HepG2 (cell line): Measurements from ENCODE around the gene ST6GALNAC2. TPM values are rescaled to one million over a fixed set of nuclear protein-coding genes. Genes with fewer than 3 reads are reported as not detected.
A peak's percentile ranks its signal among the peaks of the same experiment; 100 is the strongest.

Source experiments
- ARNT2 ChIP-seq: sonication (generic); formaldehyde crosslinking; IDR thresholded peaks from 2 replicates; pipeline ENCODE4 v1.8.0; 2022; ENCODE audit warnings: mild to moderate bottlenecking, low read depth, missing genetic modification reagents, moderate library complexity
- CEBPB ChIP-seq: IDR thresholded peaks from 2 replicates; pipeline ENCODE4 v1.6.1; 2011; ENCODE audit warnings: low read depth, low read length, improper control_type of control experiment, borderline replicate concordance
- DPF2 ChIP-seq: sonication (generic); formaldehyde crosslinking; IDR thresholded peaks from 2 replicates; pipeline ENCODE4 v1.4.0; 2020; ENCODE audit warnings: mild to moderate bottlenecking, low read depth, missing genetic modification reagents, borderline replicate concordance
- HDAC6 ChIP-seq: fragments of 200-600 bp; sonication (generic); IDR thresholded peaks from 2 replicates; pipeline ENCODE4 v1.7.0; 2017; ENCODE audit warnings: mild to moderate bottlenecking, antibody characterized with exemption, low read length, low read depth
- NKX3-1 ChIP-seq: sonication (generic); formaldehyde crosslinking; IDR thresholded peaks from 2 replicates; pipeline ENCODE4 v1.5.0; 2020; ENCODE audit warnings: missing genetic modification reagents
- POLR2AphosphoS2 ChIP-seq: IDR thresholded peaks from 2 replicates; pipeline ENCODE4 v1.6.1; 2011; ENCODE audit warnings: low read depth, low read length, improper control_type of control experiment
- SMAD9 ChIP-seq: sonication (generic); formaldehyde crosslinking; IDR thresholded peaks from 2 replicates; pipeline ENCODE4 v1.5.1; 2020; ENCODE audit warnings: mild to moderate bottlenecking, missing genetic modification reagents
- SRF ChIP-seq: IDR thresholded peaks from 2 replicates; pipeline ENCODE4 v1.6.1; 2011; ENCODE audit warnings: mild to moderate bottlenecking, low read depth, low read length, moderate library complexity
- ZBTB7B ChIP-seq: sonication (generic); formaldehyde crosslinking; IDR thresholded peaks from 2 replicates; pipeline ENCODE4 v1.4.0; 2020; ENCODE audit warnings: missing genetic modification reagents
- ZNF20 ChIP-seq: sonication (generic); formaldehyde crosslinking; IDR thresholded peaks from 2 replicates; pipeline ENCODE4 v1.4.0; 2020; ENCODE audit warnings: mild to moderate bottlenecking, moderate library complexity, missing genetic modification reagents
- ZNF343 ChIP-seq: sonication (generic); formaldehyde crosslinking; IDR thresholded peaks from 2 replicates; pipeline ENCODE4 v1.4.0; 2020; ENCODE audit warnings: mild to moderate bottlenecking, missing genetic modification reagents
- ZNF430 ChIP-seq: sonication (generic); formaldehyde crosslinking; IDR thresholded peaks from 2 replicates; pipeline ENCODE4 v1.9.0; 2021; ENCODE audit warnings: mild to moderate bottlenecking, missing genetic modification reagents
- ZNF484 ChIP-seq: sonication (generic); formaldehyde crosslinking; IDR thresholded peaks from 2 replicates; pipeline ENCODE4 v1.5.1; 2020; ENCODE audit warnings: mild to moderate bottlenecking, low read depth, missing genetic modification reagents, borderline replicate concordance
- ZNF501 ChIP-seq: sonication (generic); formaldehyde crosslinking; IDR thresholded peaks from 2 replicates; pipeline ENCODE4 v1.5.1; 2020; ENCODE audit warnings: mild to moderate bottlenecking, moderate library complexity, missing genetic modification reagents
- ZNF562 ChIP-seq: sonication (generic); formaldehyde crosslinking; IDR thresholded peaks from 2 replicates; pipeline ENCODE4 v1.8.0; 2022; ENCODE audit warnings: missing genetic modification reagents, borderline replicate concordance
- ZNF841 ChIP-seq: sonication (generic); formaldehyde crosslinking; IDR thresholded peaks from 2 replicates; pipeline ENCODE4 v1.8.1; 2023; ENCODE audit warnings: missing genetic modification reagents, borderline replicate concordance
- ZNF878 ChIP-seq: sonication (generic); formaldehyde crosslinking; IDR thresholded peaks from 2 replicates; pipeline ENCODE4 v1.8.1; 2023; ENCODE audit warnings: mild to moderate bottlenecking, missing genetic modification reagents, moderate library complexity
- ZSCAN20 ChIP-seq: sonication (generic); formaldehyde crosslinking; IDR thresholded peaks from 2 replicates; pipeline ENCODE4 v1.4.0; 2020; ENCODE audit warnings: missing genetic modification reagents, mild to moderate bottlenecking, borderline replicate concordance
- polyA plus RNA-seq, 8 experiments: library from polyadenylated mRNA; depleted of rRNA in 3 of 8; stranded (reverse) in 7 of 8; unstranded in 1 of 8; fragments of >200 nt; fragmentation: Illumina TruSeq in 4 of 8; extraction: Trizol in 4 of 8; gene quantifications; 2 replicates each; pipeline versions ENCODE4 v1.2.1 to v1.2.3, GENCODE V29; 2011 to 2016; ENCODE audit warnings: low read depth in 4 of 8, missing spikeins in 1 of 8, mixed read lengths in 1 of 8; ENCODE audit not compliant: insufficient read depth in 1 of 8
- total RNA-seq, 5 experiments: library from RNA; depleted of rRNA; stranded (reverse); fragments of >200 nt; fragmentation: Illumina TruSeq; extraction: Trizol; gene quantifications; 2 replicates each; pipeline ENCODE4 v1.2.3, GENCODE V29; 2016; ENCODE audit warnings: low read depth in 1 of 5
- TF ChIP-seq, protein P1 (sequence below): sonication (generic); formaldehyde crosslinking; IDR thresholded peaks from 2 replicates; pipeline ENCODE4 v1.4.0; 2020; ENCODE audit warnings: missing genetic modification reagents
- TF ChIP-seq, protein P2 (sequence below): IDR thresholded peaks from 2 replicates; pipeline ENCODE4 v1.6.1; 2016
- TF ChIP-seq, protein P3 (sequence below): sonication (generic); formaldehyde crosslinking; IDR thresholded peaks from 2 replicates; pipeline ENCODE4 v1.5.0; 2020; ENCODE audit warnings: mild to moderate bottlenecking, missing genetic modification reagents
- TF ChIP-seq, protein P4 (sequence below): sonication (generic); formaldehyde crosslinking; IDR thresholded peaks from 2 replicates; pipeline ENCODE4 v1.8.1; 2022; ENCODE audit warnings: low read depth, mild to moderate bottlenecking, missing genetic modification reagents

The ST6GALNAC2 gene
- total and polyA plus RNA-seq, 2 of the 13 experiments (the other 11 are each of a cell fraction or from before 2014, with no cell fraction given) = 0.12 to 0.49 TPM

DNA sequence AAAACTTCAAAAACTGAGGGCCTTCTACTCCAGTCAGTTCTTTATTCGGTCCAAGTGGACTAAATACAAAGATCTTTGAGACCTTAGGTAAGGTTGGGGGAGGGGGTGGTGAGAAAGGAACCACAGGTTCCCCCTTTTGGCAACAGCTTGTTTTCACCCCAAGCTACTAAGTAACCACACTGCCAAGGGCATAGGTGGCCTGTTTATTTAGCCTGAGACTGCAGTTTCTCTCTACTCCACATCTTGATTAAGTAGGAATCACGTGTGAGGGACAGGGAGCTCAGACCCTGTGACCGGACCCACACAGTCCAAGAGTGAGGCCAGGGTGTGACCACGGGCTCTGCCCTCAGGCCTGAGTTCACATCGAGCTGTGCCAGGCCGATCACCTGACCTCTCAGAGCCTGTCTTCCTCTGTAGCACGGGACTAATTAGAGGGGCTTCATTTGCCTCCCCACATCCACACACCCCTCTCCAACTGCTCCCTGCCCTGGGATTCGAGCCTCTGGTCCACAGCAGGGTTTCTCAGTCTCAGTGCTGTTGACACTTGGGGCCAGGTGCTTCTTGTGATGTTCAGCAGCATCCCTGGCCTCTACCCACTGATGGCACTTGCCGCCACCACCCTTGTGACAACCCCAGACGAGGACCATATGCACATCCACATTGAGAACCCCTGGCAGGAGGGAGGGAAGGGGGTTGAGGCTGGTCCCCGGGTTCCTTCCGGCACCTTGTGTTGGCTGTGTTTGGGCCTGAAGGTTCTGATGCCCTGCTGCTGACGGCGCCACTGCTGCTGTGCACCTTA, 17.8 kb downstream of the ST6GALNAC2 start (continued):
- no peak for TF ChIP-seq CEBPB
- TF ChIP-seq ZNF343 = no peak
- no peak for TF ChIP-seq ARNT2
- TF ChIP-seq, protein P1, sequence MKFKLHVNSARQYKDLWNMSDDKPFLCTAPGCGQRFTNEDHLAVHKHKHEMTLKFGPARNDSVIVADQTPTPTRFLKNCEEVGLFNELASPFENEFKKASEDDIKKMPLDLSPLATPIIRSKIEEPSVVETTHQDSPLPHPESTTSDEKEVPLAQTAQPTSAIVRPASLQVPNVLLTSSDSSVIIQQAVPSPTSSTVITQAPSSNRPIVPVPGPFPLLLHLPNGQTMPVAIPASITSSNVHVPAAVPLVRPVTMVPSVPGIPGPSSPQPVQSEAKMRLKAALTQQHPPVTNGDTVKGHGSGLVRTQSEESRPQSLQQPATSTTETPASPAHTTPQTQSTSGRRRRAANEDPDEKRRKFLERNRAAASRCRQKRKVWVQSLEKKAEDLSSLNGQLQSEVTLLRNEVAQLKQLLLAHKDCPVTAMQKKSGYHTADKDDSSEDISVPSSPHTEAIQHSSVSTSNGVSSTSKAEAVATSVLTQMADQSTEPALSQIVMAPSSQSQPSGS (CRISPR knock-in tag) = no peak
- TF ChIP-seq, protein P2, sequence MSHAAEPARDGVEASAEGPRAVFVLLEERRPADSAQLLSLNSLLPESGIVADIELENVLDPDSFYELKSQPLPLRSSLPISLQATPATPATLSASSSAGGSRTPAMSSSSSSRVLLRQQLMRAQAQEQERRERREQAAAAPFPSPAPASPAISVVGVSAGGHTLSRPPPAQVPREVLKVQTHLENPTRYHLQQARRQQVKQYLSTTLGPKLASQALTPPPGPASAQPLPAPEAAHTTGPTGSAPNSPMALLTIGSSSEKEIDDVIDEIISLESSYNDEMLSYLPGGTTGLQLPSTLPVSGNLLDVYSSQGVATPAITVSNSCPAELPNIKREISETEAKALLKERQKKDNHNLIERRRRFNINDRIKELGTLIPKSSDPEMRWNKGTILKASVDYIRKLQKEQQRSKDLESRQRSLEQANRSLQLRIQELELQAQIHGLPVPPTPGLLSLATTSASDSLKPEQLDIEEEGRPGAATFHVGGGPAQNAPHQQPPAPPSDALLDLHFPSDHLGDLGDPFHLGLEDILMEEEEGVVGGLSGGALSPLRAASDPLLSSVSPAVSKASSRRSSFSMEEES (CRISPR knock-in tag) = peak; percentile 85
- TF ChIP-seq ZNF484 = no peak
- TF ChIP-seq POLR2AphosphoS2 = no peak; the same call in 1 of the 2 replicates
- TF ChIP-seq ZNF501 (CRISPR knock-in tag) = no peak; the same call in 1 of the 2 replicates
- TF ChIP-seq ZNF878 (CRISPR knock-in tag) = peak; percentile 30; the same call in 1 of the 2 replicates
- TF ChIP-seq ZNF562 (CRISPR knock-in tag) = no peak
- no peak for TF ChIP-seq ZNF20 (CRISPR knock-in tag)
- no peak for TF ChIP-seq ZNF841
- peak; percentile 40; the same call in 1 of the 2 replicates for TF ChIP-seq ZBTB7B (CRISPR knock-in tag)
- TF ChIP-seq, protein P3, sequence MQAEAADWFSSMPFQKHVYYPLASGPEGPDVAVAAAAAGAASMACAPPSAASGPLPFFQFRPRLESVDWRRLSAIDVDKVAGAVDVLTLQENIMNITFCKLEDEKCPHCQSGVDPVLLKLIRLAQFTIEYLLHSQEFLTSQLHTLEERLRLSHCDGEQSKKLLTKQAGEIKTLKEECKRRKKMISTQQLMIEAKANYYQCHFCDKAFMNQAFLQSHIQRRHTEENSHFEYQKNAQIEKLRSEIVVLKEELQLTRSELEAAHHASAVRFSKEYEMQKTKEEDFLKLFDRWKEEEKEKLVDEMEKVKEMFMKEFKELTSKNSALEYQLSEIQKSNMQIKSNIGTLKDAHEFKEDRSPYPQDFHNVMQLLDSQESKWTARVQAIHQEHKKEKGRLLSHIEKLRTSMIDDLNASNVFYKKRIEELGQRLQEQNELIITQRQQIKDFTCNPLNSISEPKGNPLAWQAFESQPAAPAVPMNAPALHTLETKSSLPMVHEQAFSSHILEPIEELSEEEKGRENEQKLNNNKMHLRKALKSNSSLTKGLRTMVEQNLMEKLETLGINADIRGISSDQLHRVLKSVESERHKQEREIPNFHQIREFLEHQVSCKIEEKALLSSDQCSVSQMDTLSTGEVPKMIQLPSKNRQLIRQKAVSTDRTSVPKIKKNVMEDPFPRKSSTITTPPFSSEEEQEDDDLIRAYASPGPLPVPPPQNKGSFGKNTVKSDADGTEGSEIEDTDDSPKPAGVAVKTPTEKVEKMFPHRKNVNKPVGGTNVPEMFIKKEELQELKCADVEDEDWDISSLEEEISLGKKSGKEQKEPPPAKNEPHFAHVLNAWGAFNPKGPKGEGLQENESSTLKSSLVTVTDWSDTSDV (CRISPR knock-in tag) = no peak
- TF ChIP-seq DPF2 (CRISPR knock-in tag) = 0 out of 2 replicates have a peak, but pooled peaks have one; percentile 1
- TF ChIP-seq ZNF430 = no peak
- TF ChIP-seq HDAC6 = no peak
- TF ChIP-seq SMAD9 = no peak
- TF ChIP-seq, protein P4, sequence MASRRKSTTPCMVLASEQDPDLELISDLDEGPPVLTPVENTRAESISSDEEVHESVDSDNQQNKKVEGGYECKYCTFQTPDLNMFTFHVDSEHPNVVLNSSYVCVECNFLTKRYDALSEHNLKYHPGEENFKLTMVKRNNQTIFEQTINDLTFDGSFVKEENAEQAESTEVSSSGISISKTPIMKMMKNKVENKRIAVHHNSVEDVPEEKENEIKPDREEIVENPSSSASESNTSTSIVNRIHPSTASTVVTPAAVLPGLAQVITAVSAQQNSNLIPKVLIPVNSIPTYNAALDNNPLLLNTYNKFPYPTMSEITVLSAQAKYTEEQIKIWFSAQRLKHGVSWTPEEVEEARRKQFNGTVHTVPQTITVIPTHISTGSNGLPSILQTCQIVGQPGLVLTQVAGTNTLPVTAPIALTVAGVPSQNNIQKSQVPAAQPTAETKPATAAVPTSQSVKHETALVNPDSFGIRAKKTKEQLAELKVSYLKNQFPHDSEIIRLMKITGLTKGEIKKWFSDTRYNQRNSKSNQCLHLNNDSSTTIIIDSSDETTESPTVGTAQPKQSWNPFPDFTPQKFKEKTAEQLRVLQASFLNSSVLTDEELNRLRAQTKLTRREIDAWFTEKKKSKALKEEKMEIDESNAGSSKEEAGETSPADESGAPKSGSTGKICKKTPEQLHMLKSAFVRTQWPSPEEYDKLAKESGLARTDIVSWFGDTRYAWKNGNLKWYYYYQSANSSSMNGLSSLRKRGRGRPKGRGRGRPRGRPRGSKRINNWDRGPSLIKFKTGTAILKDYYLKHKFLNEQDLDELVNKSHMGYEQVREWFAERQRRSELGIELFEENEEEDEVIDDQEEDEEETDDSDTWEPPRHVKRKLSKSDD (CRISPR knock-in tag) = no peak
- no peak for TF ChIP-seq NKX3-1 (CRISPR knock-in tag)
- TF ChIP-seq SRF = no peak
- no peak for TF ChIP-seq ZSCAN20
